Smooth muscle cell (in vitro differentiated cells): ENCODE measurements around the gene TRMU. TPM values are rescaled to one million over a fixed set of nuclear protein-coding genes. Genes with fewer than 3 reads are reported as not detected.

Experiments
- DNase-seq: peaks from one replicate; lab custom pipeline; 2025; ENCODE audit not compliant: unreplicated experiment; lab: John Stamatoyannopoulos, UW
- H2AFZ ChIP-seq: fragments of 200-600 bp; sonication (generic); 2 replicates; pipeline ENCODE4 v1.6.0; 2016; ENCODE audit warnings: antibody characterized with exemption, low read depth, mild to moderate bottlenecking
- H3F3A ChIP-seq: fragments of 200-600 bp; sonication (generic); 2 replicates; pipeline ENCODE4 v1.6.0; 2017; ENCODE audit warnings: antibody characterized with exemption, low read depth
- H3K27ac ChIP-seq: fragments of 200-600 bp; sonication (generic); 2 replicates; pipeline ENCODE4 v1.5.1; 2016; ENCODE audit warnings: low read depth, mild to moderate bottlenecking
- H3K27me3 ChIP-seq: fragments of 200-600 bp; sonication (generic); 2 replicates; pipeline ENCODE4 v1.6.1; 2016; ENCODE audit warnings: low read depth, mild to moderate bottlenecking
- H3K36me3 ChIP-seq: fragments of 200-600 bp; sonication (generic); 2 replicates; pipeline ENCODE4 v1.5.1; 2016; ENCODE audit warnings: low read depth
- H3K4me1 ChIP-seq: fragments of 200-600 bp; sonication (generic); 2 replicates; pipeline ENCODE4 v1.5.1; 2016; ENCODE audit warnings: low read depth
- H3K4me2 ChIP-seq: fragments of 200-600 bp; sonication (generic); 2 replicates; pipeline ENCODE4 v1.6.0; 2016; ENCODE audit warnings: mild to moderate bottlenecking
- H3K4me3 ChIP-seq: fragments of 200-600 bp; sonication (generic); 2 replicates; pipeline ENCODE4 v1.5.1; 2016; ENCODE audit warnings: mild to moderate bottlenecking
- H3K79me2 ChIP-seq: fragments of 200-600 bp; sonication (generic); 2 replicates; pipeline ENCODE4 v1.6.0; 2016; ENCODE audit warnings: low read depth, mild to moderate bottlenecking
- H3K9ac ChIP-seq: fragments of 200-600 bp; sonication (generic); 2 replicates; pipeline ENCODE4 v1.6.0; 2016; ENCODE audit warnings: low read depth
- H3K9me3 ChIP-seq: fragments of 200-600 bp; sonication (generic); replicated peaks from 2 replicates; pipeline ENCODE4 v1.5.1; 2016; ENCODE audit warnings: low read depth
- H4K20me1 ChIP-seq: fragments of 200-600 bp; sonication (generic); 2 replicates; pipeline ENCODE4 v1.6.0; 2016; ENCODE audit warnings: low read depth
- CTCF ChIP-seq: fragments of 200-600 bp; sonication (generic); IDR thresholded peaks from 2 replicates; pipeline ENCODE4 v1.5.1; 2017; ENCODE audit warnings: borderline replicate concordance, mild to moderate bottlenecking, antibody characterized with exemption; ENCODE audit not compliant: insufficient read depth, poor library complexity, severe bottlenecking
- WGBS: methylation state at CpG from one replicate; pipeline ENCODE4 v1.1.7; 2016; ENCODE audit warnings: low lambda C conversion rate; 5-methylcytosine and 5-hydroxymethylcytosine counted together
- polyA plus RNA-seq: library from polyadenylated mRNA; unstranded; fragments of >200 nt; fragmentation: Nextera tagmentation; extraction: Ambion mirVana; gene quantifications from 2 replicates; pipeline ENCODE4 v1.2.1, GENCODE V29; 2016
- total RNA-seq: library from RNA; depleted of rRNA; stranded (reverse); fragments of >200 nt; gene quantifications from 2 replicates; pipeline ENCODE4 v1.2.3, GENCODE V29; 2014

The TRMU gene
- total and polyA plus RNA-seq, 2 experiments from 2014 or later, result 15.8 to 20.5 TPM

- 99% methylated on average over 14 of the region's 14 CpGs for WGBS
- Histone ChIP-seq H3K9me3 (no peaks in the 10 kb centered on the region), H3K27me3 (no peaks in the 10 kb centered on the region), H3K79me2 (peaks cover 7% of the 10 kb centered on the region), H3K9ac (no peak overlapping the region), H2AFZ (no peak overlapping the region), H3K36me3 (no peaks in the 10 kb centered on the region), H3K27ac (no peak overlapping the region), H4K20me1 (no peaks in the 10 kb centered on the region), H3K4me1 (no peaks in the 10 kb centered on the region), H3F3A (no peaks in the 10 kb centered on the region), H3K4me2 (no peak overlapping the region), H3K4me3 (no peak overlapping the region)
- TF ChIP-seq CTCF, result no peak
- DNase-seq, result no peak
Observed at GRCh38 chr22:46292732-46293131, 42.8 kb upstream of the TRMU start.

- Histone ChIP-seq H3K4me3 (no peak overlapping the region), H3K9ac (no peak overlapping the region), H3K4me2 (no peak overlapping the region), H3K27me3 (no peaks in the 10 kb centered on the region), H2AFZ (no peak overlapping the region), H3K9me3 (no peaks in the 10 kb centered on the region), H3F3A (no peaks in the 10 kb centered on the region), H3K36me3 (no peaks in the 10 kb centered on the region), H3K79me2 (peaks cover 17% of the 10 kb centered on the region), H4K20me1 (no peaks in the 10 kb centered on the region), H3K4me1 (peaks cover 4% of the 10 kb centered on the region), H3K27ac (no peak overlapping the region)
- no peak for DNase-seq
- no peak for TF ChIP-seq CTCF
- 80% methylated on average over 11 of the region's 11 CpGs for WGBS
Observed at GRCh38 chr22:46293577-46294260, 41.8 kb upstream of the TRMU start.

- no peak overlapping the region for H3K4me2 ChIP-seq
- no peak for TF ChIP-seq CTCF
- no peaks in the 10 kb centered on the region for H3K27me3 ChIP-seq
- H3K9me3 ChIP-seq, result no peaks in the 10 kb centered on the region
- no peak overlapping the region for H2AFZ ChIP-seq
- H3K27ac ChIP-seq, result no peak overlapping the region
- peaks cover 4% of the 10 kb centered on the region for H3K4me1 ChIP-seq
- H3K79me2 ChIP-seq, result peaks cover 26% of the 10 kb centered on the region
- WGBS, result 97% methylated on average over 2 of the region's 2 CpGs
- no peak for DNase-seq
- no peaks in the 10 kb centered on the region for H3K36me3 ChIP-seq
- H3F3A ChIP-seq, result no peaks in the 10 kb centered on the region
- H4K20me1 ChIP-seq, result no peaks in the 10 kb centered on the region
- no peak overlapping the region for H3K9ac ChIP-seq
- H3K4me3 ChIP-seq, result no peak overlapping the region
Observed at GRCh38 chr22:46294784-46295183, 40.7 kb upstream of the TRMU start.
